ENCODE data around the gene SAMD4A. TPM values are rescaled to one million over a fixed set of nuclear protein-coding genes. Genes with fewer than 3 reads are reported as not detected.

Gene SAMD4A
- total and polyA plus RNA-seq, 2 of the 4 experiments (the other 2 are of a cell fraction): 22.9 to 38.2 TPM

- H3K23ac ChIP-seq (ENCODE audit: low read depth, low read length): peak overlapping the region; percentile 83; the same call in 1 of the 2 replicates
- no TSS peak for BruUV-seq (replicated peaks)
- in situ Hi-C loops (cut with MboI; ENCODE audit: low sequenced_read_pairs): loop anchor here (5.0 kb wide), 2 partner anchors 87 to 118 kb away; partner anchors contain the start of gene SAMD4A
- H3K14ac ChIP-seq (replicated peaks; ENCODE audit: low read depth, low read length): peak overlapping the region; percentile 90
- 100% methylated on average over 2 of the region's 4 CpGs; no CpG with 5 or more reads in 1 of the 2 experiments for WGBS, 2 experiments (ENCODE audit: extremely low coverage in 2 of 2, insufficient read length in 1 of 2)
- H2BK15ac ChIP-seq (ENCODE audit: low read depth, low read length): peak overlapping the region; percentile 61; the same call in 2 of the 3 replicates
- peak overlapping the region; percentile 83 for H2BK20ac ChIP-seq (ENCODE audit: low read depth, low read length)
- H4K91ac ChIP-seq (ENCODE audit: insufficient read depth, low read depth, low read length): peak overlapping the region; percentile 74; the same call in 1 of the 2 replicates
- ChIA-PET POLR2A (ENCODE audit: unreplicated experiment) (no interaction called here), CTCF (interaction anchor here (1.3 kb wide), 2 partner anchors 88 to 89 kb away, joined by 3 to 6 read pairs; no protein-coding TSS in a partner anchor)
- H2BK120ac ChIP-seq (ENCODE audit: low read depth, low read length): peak overlapping the region; percentile 86; the same call in 1 of the 2 replicates
- H3K9ac ChIP-seq (ENCODE audit: low read depth, low read length): no peak overlapping the region
- DNase-seq (no peak), ATAC-seq (ENCODE audit: low read depth) (no peak)
- H3K18ac ChIP-seq (ENCODE audit: low read depth, low read length): peak overlapping the region; percentile 91
- H2AK9ac ChIP-seq (replicated peaks; ENCODE audit: low read depth, low read length, poor library complexity): no peak overlapping the region
- peak overlapping the region in 1 of 2 experiments; percentile 64; a peak in 2 of 4 replicates for H4K8ac ChIP-seq (ENCODE audit: low read depth in 2 of 2, low read length in 2 of 2)
- no peaks in the 10 kb centered on the region; the same call in 1 of the 2 replicates for H3K36me3 ChIP-seq (ENCODE audit: control insufficient read depth, insufficient read depth, low read length)
- H3K4ac ChIP-seq (ENCODE audit: low read depth, low read length): peak overlapping the region; percentile 93
- H3K27ac ChIP-seq (ENCODE audit: insufficient read depth, low read length): peak overlapping the region; percentile 72; the same call in 1 of the 2 replicates
- H2BK5ac ChIP-seq (ENCODE audit: low read depth, low read length, poor library complexity, severe bottlenecking): peak overlapping the region; percentile 91
- H3K9me3 ChIP-seq (ENCODE audit: control insufficient read depth, insufficient read depth, low read length): no peaks in the 10 kb centered on the region
- intact Hi-C loops (cut with micrococcal nuclease): no loop called here
- H3K56ac ChIP-seq (ENCODE audit: extremely low read depth, insufficient read depth, low read length): no peak overlapping the region
- H2AK5ac ChIP-seq (ENCODE audit: low read depth, low read length): peak overlapping the region; percentile 83
- H4K20me1 ChIP-seq (ENCODE audit: insufficient read depth, low read length): peaks cover 71% of the 10 kb centered on the region
- H3K9me1 ChIP-seq (ENCODE audit: insufficient read depth, low read length): peaks cover 51% of the 10 kb centered on the region
- peaks cover 60 to 98% of the 10 kb centered on the region in 2 experiments for H3K79me1 ChIP-seq (ENCODE audit: low read depth in 1 of 2, low read length in 2 of 2)
- H3K27me3 ChIP-seq (ENCODE audit: control insufficient read depth, insufficient read depth, low read length): no peaks in the 10 kb centered on the region
- no peak overlapping the region for H2AFZ ChIP-seq (replicated peaks; ENCODE audit: low read length, poor library complexity)
- peak overlapping the region; percentile 71 for H4K5ac ChIP-seq (ENCODE audit: low read depth, low read length)
- peaks cover 47% of the 10 kb centered on the region for H3K4me1 ChIP-seq (ENCODE audit: control insufficient read depth, insufficient read depth, low read length)
- dilution Hi-C loops (cut with HindIII; ENCODE audit: low sequenced_read_pairs, unreplicated experiment): no loop called here
- H3K4me3 ChIP-seq (ENCODE audit: insufficient read depth, low read depth, low read length): no peak overlapping the region
- H3K4me2 ChIP-seq (ENCODE audit: low read depth, low read length): no peak overlapping the region
- no peak for TF ChIP-seq SMC3 (IDR thresholded peaks at IDR 0.05; ENCODE audit: low read depth, low read length)
- no peak for TF ChIP-seq RFX5 (IDR thresholded peaks at IDR 0.05; ENCODE audit: low read depth, low read length)
- no peak for TF ChIP-seq RAD21 (IDR thresholded peaks at IDR 0.05; ENCODE audit: low read length)
- TF ChIP-seq CHD1 (IDR thresholded peaks at IDR 0.05; ENCODE audit: low read depth, low read length): no peak
- TF ChIP-seq RCOR1 (IDR thresholded peaks at IDR 0.05; ENCODE audit: insufficient replicate concordance, low read length): no peak
- no peak for TF ChIP-seq MAFK (IDR thresholded peaks at IDR 0.05; ENCODE audit: low read depth, low read length)
- no peak for TF ChIP-seq NFE2L2 (IDR thresholded peaks at IDR 0.05; ENCODE audit: low read depth, low read length)
- TF ChIP-seq POLR2A (IDR thresholded peaks at IDR 0.05; ENCODE audit: low read depth, low read length): no peak
- no peak for TF ChIP-seq MXI1 (IDR thresholded peaks at IDR 0.05; ENCODE audit: borderline replicate concordance, low read depth, low read length)
- TF ChIP-seq MAZ (IDR thresholded peaks at IDR 0.05; ENCODE audit: borderline replicate concordance, low read depth, low read length): no peak
- TF ChIP-seq CEBPB (IDR thresholded peaks at IDR 0.05; ENCODE audit: low read depth, low read length): no peak
- no peak for TF ChIP-seq FOS (IDR thresholded peaks at IDR 0.05; ENCODE audit: low read depth, low read length)
- TF ChIP-seq BHLHE40 (IDR thresholded peaks at IDR 0.05; ENCODE audit: low read depth, low read length): no peak
- TF ChIP-seq CTCF (conservative IDR thresholded peaks at IDR 0.05; ENCODE audit: low read depth, low read length): no peak
- TF ChIP-seq ELK1 (IDR thresholded peaks at IDR 0.05; ENCODE audit: borderline replicate concordance, low read depth, low read length): no peak
Observed at GRCh38 chr14:54685286-54685845, 118.4 kb downstream of the SAMD4A start.
